WERI-Rb-1 (cell line): ENCODE results near the gene DTHD1.

Experiments
- DNase-seq: peaks from one replicate; pipeline ENCODE4 v3.0.0-alpha.2; 2020
- H3K27ac ChIP-seq: fragments of 250-450 bp; sonication (Bioruptor Pico); 2 replicates; pipeline ENCODE4 v1.5.1; 2020; ENCODE audit warnings: mild to moderate bottlenecking, moderate library complexity
- H3K27me3 ChIP-seq: fragments of 250-450 bp; sonication (Bioruptor Pico); 2 replicates; pipeline ENCODE4 v1.5.1; 2021; ENCODE audit warnings: mild to moderate bottlenecking, low read depth, moderate library complexity; ENCODE audit not compliant: insufficient read depth, severe bottlenecking
- H3K36me3 ChIP-seq: fragments of 250-450 bp; sonication (Bioruptor Pico); 2 replicates; pipeline ENCODE4 v1.5.1; 2020; ENCODE audit warnings: mild to moderate bottlenecking, moderate library complexity
- H3K4me3 ChIP-seq: 2 replicates; pipeline ENCODE4 v1.5.1; 2011; ENCODE audit warnings: low read depth, mild to moderate bottlenecking, control low read depth, low read length
- H3K9me3 ChIP-seq: fragments of 250-450 bp; sonication (Bioruptor Pico); 2 replicates; pipeline ENCODE4 v1.5.1; 2021; ENCODE audit warnings: mild to moderate bottlenecking, moderate library complexity; ENCODE audit not compliant: severe bottlenecking
- TF ChIP-seq, protein P1 (sequence below): IDR thresholded peaks from 2 replicates; pipeline ENCODE4 v1.5.1; 2011; ENCODE audit warnings: low read depth, mild to moderate bottlenecking, control low read depth, inconsistent platforms, low read length

The DTHD1 gene

DNA sequence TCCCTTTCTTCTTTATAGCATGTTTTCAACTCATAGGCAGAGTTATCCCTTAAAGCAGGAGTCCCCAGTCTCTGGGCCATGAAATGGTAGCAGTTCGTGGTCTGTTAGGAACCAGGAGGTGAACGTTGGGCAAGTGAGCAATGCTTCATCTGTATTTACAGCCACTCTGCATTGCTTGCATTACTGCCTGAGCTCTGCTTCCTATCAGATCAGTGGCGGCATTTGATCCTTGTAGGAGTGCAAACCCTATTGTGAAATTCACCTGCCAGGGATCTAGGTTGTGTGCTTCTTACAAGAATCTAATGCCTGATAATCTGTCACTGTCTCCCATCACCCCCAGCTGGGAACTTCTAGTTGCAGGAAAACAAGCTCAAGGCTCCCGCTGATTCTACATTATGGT lies 39.8 kb downstream of the DTHD1 start:
- DNase-seq: no peak
- Histone ChIP-seq H3K36me3 (no peaks in the 10 kb centered on the region), H3K27ac (no peak overlapping the region), H3K9me3 (no peaks in the 10 kb centered on the region), H3K4me3 (no peak overlapping the region), H3K27me3 (peaks cover 73% of the 10 kb centered on the region)
- TF ChIP-seq, protein P1, sequence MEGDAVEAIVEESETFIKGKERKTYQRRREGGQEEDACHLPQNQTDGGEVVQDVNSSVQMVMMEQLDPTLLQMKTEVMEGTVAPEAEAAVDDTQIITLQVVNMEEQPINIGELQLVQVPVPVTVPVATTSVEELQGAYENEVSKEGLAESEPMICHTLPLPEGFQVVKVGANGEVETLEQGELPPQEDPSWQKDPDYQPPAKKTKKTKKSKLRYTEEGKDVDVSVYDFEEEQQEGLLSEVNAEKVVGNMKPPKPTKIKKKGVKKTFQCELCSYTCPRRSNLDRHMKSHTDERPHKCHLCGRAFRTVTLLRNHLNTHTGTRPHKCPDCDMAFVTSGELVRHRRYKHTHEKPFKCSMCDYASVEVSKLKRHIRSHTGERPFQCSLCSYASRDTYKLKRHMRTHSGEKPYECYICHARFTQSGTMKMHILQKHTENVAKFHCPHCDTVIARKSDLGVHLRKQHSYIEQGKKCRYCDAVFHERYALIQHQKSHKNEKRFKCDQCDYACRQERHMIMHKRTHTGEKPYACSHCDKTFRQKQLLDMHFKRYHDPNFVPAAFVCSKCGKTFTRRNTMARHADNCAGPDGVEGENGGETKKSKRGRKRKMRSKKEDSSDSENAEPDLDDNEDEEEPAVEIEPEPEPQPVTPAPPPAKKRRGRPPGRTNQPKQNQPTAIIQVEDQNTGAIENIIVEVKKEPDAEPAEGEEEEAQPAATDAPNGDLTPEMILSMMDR: no peak

DNA sequence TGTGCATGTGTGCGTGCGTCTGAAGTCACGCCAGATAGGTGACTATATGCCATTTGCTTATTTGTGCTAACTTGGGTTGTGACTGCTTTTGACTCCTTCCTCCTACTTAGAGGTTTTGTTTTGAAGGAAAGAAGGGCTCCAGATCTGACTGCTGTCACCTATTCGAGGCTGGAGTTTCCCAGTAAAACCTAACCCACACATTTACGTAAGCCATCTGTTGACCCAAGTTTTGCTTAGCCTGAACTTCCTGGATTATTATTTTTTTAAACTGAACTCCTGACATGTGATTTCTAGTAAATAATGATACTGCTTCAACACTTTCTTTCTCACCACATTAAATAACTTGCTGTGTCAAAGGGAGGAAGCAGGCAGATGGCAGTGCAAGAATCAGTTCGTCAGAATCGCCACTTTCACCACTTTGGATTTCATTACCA lies 41.5 kb downstream of the DTHD1 start:
- TF ChIP-seq, protein P1: no peak
- no peak overlapping the region for H3K4me3 ChIP-seq

DNA sequence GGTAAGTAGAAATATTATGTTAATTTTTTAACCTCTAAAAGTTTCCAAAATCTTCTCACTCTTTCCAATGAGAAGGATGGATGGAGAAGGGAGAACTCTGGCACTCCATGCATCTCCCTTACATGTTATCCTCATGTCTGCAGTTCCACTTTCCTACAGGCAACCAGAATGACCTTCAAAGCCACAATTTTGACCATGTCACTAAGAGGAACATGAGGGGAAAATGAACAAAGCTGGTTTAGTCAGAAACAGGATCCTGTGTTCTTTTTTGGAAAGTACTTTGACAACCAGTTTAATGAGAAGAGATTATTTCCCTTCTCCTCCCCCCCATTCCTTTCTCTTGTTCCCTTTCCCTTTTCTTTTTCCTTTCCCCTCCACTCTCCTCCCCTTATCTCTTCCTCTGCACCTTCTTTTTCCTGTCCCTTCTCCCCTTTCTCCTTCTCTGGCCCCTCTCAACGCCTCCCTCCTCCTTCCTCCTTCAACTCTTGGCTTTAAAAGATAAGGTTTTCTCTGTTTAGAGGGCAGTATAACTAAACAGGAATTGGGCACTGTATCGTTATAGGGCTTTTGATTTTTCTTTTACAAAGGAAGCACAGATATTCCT lies 42.5 kb downstream of the DTHD1 start:
- Histone ChIP-seq H3K27ac (no peak overlapping the region), H3K9me3 (no peaks in the 10 kb centered on the region), H3K36me3 (no peaks in the 10 kb centered on the region), H3K4me3 (no peak overlapping the region), H3K27me3 (peaks cover 80% of the 10 kb centered on the region)
- TF ChIP-seq, protein P1: no peak
- no peak for DNase-seq

More for the DNA sequence above, 41.5 kb downstream of the DTHD1 start:
- Histone ChIP-seq H3K27me3 (peaks cover 78% of the 10 kb centered on the region), H3K36me3 (no peaks in the 10 kb centered on the region), H3K9me3 (no peaks in the 10 kb centered on the region), H3K27ac (no peak overlapping the region)
- DNase-seq: no peak

DNA sequence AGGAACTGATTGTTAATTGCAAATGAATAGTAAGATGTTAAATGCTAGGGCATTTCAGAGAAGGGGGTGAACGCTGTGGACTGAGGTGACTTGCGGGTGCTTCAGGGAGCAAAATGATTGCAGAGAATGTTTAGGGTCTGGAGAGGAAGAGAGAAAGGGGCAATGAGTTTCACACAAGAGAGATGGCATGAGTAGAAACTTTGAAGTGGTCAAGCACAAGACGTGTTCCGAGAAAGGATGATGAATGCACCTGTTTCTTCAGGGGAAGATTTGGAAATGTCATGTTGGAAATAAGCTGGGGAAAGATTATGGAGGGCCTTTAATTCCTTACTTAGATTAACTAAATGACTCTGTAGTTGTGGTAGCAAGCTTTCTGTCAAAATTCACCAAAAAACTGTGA lies 43.4 kb downstream of the DTHD1 start:
- no peaks in the 10 kb centered on the region for H3K36me3 ChIP-seq
- no peak overlapping the region for H3K4me3 ChIP-seq
- no peaks in the 10 kb centered on the region for H3K9me3 ChIP-seq
- TF ChIP-seq, protein P1: no peak
- H3K27ac ChIP-seq: no peak overlapping the region
- no peak for DNase-seq
- peaks cover 79% of the 10 kb centered on the region for H3K27me3 ChIP-seq

DNA sequence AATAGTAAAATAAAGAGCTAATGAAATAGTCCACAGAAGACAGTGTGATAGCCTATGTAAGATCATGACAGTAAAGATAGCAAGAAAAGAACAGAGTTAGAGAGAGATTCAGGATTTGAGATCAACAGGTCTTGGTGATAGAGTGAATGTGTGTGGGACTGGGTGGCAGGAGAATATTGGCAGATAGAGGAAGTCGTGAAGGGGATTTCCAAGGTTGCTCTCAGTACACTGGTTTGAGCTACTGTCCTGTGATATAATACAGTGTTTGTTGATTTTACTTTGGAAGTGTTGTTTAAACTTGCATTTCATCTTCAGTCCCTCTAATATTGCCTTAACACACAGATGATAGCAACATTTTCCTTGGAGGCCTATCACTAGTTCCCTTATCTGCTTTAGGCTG lies 44.1 kb downstream of the DTHD1 start:
- Histone ChIP-seq H3K4me3 (no peak overlapping the region), H3K27ac (no peak overlapping the region), H3K36me3 (no peaks in the 10 kb centered on the region), H3K27me3 (peaks cover 78% of the 10 kb centered on the region), H3K9me3 (no peaks in the 10 kb centered on the region)
- no peak for DNase-seq
- TF ChIP-seq, protein P1: no peak

DNA sequence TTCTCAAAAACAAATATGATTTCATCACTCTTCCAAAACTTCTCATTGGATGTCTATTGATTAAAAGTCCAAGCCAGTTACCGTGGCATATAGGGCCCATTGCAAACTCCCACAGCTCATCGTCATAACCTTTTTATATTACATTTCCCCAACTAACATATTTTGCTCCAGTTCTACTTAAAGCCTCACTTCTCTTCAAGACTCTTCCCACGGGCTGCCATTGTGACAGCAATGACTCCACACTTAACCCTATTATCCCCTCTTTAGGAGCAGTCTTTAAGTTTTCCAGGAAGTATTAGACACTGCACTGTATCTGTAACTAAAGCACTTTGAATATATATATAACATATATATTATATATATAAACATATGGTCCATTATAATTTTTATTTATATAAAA lies 44.5 kb downstream of the DTHD1 start:
- H3K27me3 ChIP-seq: peaks cover 79% of the 10 kb centered on the region
- DNase-seq: no peak
- no peak overlapping the region for H3K4me3 ChIP-seq
- no peaks in the 10 kb centered on the region for H3K36me3 ChIP-seq
- TF ChIP-seq, protein P1: no peak
- no peak overlapping the region for H3K27ac ChIP-seq
- no peaks in the 10 kb centered on the region for H3K9me3 ChIP-seq
